Right atrium auricular region (tissue), 2 donors: ENCODE data around the gene PIGZ. TPM values are rescaled to one million over a fixed set of nuclear protein-coding genes. Genes with fewer than 3 reads are reported as not detected.

ENCODE experiments used
- DNase-seq: peaks from one replicate; pipeline ENCODE4 v3.0.0-alpha.2; 2019; ENCODE audit warnings: low spot score
- H3K27ac ChIP-seq, 2 donors: fragments of 200-600 bp; sonication (generic); 1 replicate in 1 of 2; 2 replicates in 1 of 2; pipeline ENCODE4 v1.5.1; 2016 to 2019
- H3K27me3 ChIP-seq, 2 donors: fragments of 200-600 bp; sonication (generic); one replicate each; pipeline versions ENCODE4 v1.5.1 to v1.6.0; 2017 to 2019
- H3K36me3 ChIP-seq: fragments of 200-600 bp; sonication (generic); one replicate; pipeline ENCODE4 v1.5.1; 2016
- H3K4me1 ChIP-seq, 2 donors: fragments of 200-600 bp; sonication (generic); one replicate each; pipeline versions ENCODE4 v1.5.1 to v1.6.0; 2017 to 2019
- H3K4me3 ChIP-seq, 2 donors: fragments of 200-600 bp; sonication (generic); 1 replicate in 1 of 2; 2 replicates in 1 of 2; pipeline ENCODE4 v1.5.1; 2017 to 2019; ENCODE audit warnings: mild to moderate bottlenecking in 1 of 2, moderate library complexity in 1 of 2
- H3K9me3 ChIP-seq, 2 donors: fragments of 200-600 bp; sonication (generic); one replicate each; pipeline ENCODE4 v1.5.1; 2019
- total RNA-seq, 2 donors: library from RNA; depleted of rRNA; stranded (reverse); fragments of >200 nt; gene quantifications; one replicate each; pipeline ENCODE4 v1.1.0, GENCODE V29; 2016
- TF ChIP-seq, protein P1 (sequence below), 2 donors: fragments of 200-600 bp; sonication (generic); IDR thresholded peaks; one replicate each; pipeline ENCODE4 v1.5.1; 2019; ENCODE audit warnings: antibody characterized with exemption in 2 of 2

The PIGZ gene
- total RNA-seq, 2 donors from 2014 or later: 5.4 to 7.0 TPM

GRCh38 chr3:196992461-196993065 is 23.9 kb upstream of the PIGZ start:
- no peak overlapping the region for H3K4me3 ChIP-seq
- no peaks in the 10 kb centered on the region for H3K9me3 ChIP-seq
- peaks cover 0 to 13% of the 10 kb centered on the region in 2 donors for H3K4me1 ChIP-seq
- no peaks in the 10 kb centered on the region for H3K27me3 ChIP-seq
- TF ChIP-seq, protein P1, sequence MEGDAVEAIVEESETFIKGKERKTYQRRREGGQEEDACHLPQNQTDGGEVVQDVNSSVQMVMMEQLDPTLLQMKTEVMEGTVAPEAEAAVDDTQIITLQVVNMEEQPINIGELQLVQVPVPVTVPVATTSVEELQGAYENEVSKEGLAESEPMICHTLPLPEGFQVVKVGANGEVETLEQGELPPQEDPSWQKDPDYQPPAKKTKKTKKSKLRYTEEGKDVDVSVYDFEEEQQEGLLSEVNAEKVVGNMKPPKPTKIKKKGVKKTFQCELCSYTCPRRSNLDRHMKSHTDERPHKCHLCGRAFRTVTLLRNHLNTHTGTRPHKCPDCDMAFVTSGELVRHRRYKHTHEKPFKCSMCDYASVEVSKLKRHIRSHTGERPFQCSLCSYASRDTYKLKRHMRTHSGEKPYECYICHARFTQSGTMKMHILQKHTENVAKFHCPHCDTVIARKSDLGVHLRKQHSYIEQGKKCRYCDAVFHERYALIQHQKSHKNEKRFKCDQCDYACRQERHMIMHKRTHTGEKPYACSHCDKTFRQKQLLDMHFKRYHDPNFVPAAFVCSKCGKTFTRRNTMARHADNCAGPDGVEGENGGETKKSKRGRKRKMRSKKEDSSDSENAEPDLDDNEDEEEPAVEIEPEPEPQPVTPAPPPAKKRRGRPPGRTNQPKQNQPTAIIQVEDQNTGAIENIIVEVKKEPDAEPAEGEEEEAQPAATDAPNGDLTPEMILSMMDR (IDR thresholded peaks at IDR 0.05): no peak
- H3K27ac ChIP-seq: no peak overlapping the region
- H3K36me3 ChIP-seq: no peaks in the 10 kb centered on the region
- no peak for DNase-seq

DNA sequence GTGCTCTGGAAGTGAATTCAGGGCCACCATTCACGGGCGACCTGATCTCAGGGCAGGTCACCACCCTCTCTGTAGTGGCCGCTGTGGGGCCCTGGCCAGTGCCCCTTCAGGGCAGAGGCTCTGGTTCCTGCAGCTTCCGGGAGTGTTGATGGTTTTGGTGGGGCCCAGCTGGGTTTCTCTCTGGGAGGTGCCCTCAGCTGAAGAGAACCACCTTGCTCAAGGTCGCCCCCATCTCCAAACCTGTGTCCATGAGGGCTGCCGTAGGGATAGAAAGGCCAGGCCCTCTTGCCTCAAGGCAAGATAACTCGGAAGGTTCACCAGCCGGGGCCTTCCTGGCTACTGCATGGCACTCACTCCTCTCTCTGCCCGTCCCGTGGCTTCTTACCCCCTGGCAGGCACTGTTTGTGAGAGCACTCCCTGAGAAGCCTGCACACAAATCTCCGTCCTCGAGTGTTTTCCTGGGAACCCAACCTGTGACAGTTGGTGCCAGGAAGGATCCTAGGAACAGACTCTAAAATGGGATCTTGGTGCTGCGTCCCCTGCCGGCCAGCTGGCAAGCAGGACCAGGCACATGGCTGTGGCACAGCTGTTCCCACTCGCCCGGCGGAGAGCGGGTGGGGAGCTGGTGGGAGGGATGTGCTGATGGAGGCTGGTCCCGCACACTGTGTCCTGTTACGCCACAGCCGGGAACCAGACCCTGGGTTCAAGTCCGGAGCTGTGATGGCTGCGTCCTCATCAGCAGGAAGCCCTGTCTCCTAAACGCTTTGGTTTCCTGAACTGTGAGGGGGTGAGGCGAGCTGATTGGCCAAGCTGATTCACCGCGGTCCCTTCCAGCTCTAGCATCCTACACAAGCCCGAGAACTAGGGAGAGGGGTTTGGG is 23.2 kb upstream of the PIGZ start:
- no peak overlapping the region for H3K27ac ChIP-seq
- TF ChIP-seq, protein P1 (IDR thresholded peaks at IDR 0.05): no peak
- H3K4me1 ChIP-seq: peaks cover 0 to 13% of the 10 kb centered on the region in 2 donors
- H3K36me3 ChIP-seq: no peaks in the 10 kb centered on the region
- H3K4me3 ChIP-seq: no peak overlapping the region
- H3K9me3 ChIP-seq: no peaks in the 10 kb centered on the region
- H3K27me3 ChIP-seq: no peaks in the 10 kb centered on the region
- DNase-seq: no peak

- DNase-seq: no peak
- H3K27ac ChIP-seq: no peak overlapping the region
- H3K27me3 ChIP-seq: no peaks in the 10 kb centered on the region
- H3K36me3 ChIP-seq: no peaks in the 10 kb centered on the region
- no peaks in the 10 kb centered on the region for H3K9me3 ChIP-seq
- no peak overlapping the region for H3K4me3 ChIP-seq
- peaks cover 0 to 13% of the 10 kb centered on the region in 2 donors for H3K4me1 ChIP-seq
- TF ChIP-seq, protein P1 (IDR thresholded peaks at IDR 0.05): no peak
Measured at GRCh38 chr3:196990601-196991007, 22.0 kb upstream of the PIGZ start.

- H3K27me3 ChIP-seq: no peaks in the 10 kb centered on the region
- H3K27ac ChIP-seq: no peak overlapping the region
- peaks cover 0 to 13% of the 10 kb centered on the region in 2 donors for H3K4me1 ChIP-seq
- TF ChIP-seq, protein P1 (IDR thresholded peaks at IDR 0.05): no peak
- H3K4me3 ChIP-seq: no peak overlapping the region
- no peaks in the 10 kb centered on the region for H3K36me3 ChIP-seq
- DNase-seq: no peak
- no peaks in the 10 kb centered on the region for H3K9me3 ChIP-seq
Measured at GRCh38 chr3:196989721-196990262, 21.2 kb upstream of the PIGZ start.

GRCh38 chr3:196988241-196989029 is 19.8 kb upstream of the PIGZ start:
- H3K27ac ChIP-seq: peak overlapping the region; percentile 7 to 31
- peaks cover 0 to 4% of the 10 kb centered on the region in 2 donors for H3K9me3 ChIP-seq
- H3K27me3 ChIP-seq: no peaks in the 10 kb centered on the region
- H3K36me3 ChIP-seq: no peaks in the 10 kb centered on the region
- H3K4me3 ChIP-seq: no peak overlapping the region
- peaks cover 0 to 13% of the 10 kb centered on the region in 2 donors for H3K4me1 ChIP-seq
- TF ChIP-seq, protein P1 (IDR thresholded peaks at IDR 0.05): no peak
- DNase-seq: no peak
